Eye (tissue), 1 donor: ENCODE measurements around the gene UNC80.

Source experiments
- DNase-seq: peaks from one replicate; pipeline ENCODE4 v3.0.0-alpha.2; 2015

UNC80 gene

GRCh38 chr2:209808521-209808920, 36.9 kb downstream of the UNC80 start:
- no peak for DNase-seq

GRCh38 chr2:209809256-209809655, 37.6 kb downstream of the UNC80 start:
- no peak for DNase-seq

GRCh38 chr2:209817844-209818271, 46.2 kb downstream of the UNC80 start:
- DNase-seq = no peak

- no peak for DNase-seq
Measured at GRCh38 chr2:209818939-209819338, 47.3 kb downstream of the UNC80 start.

GRCh38 chr2:209821806-209822205, 50.2 kb downstream of the UNC80 start:
- no peak for DNase-seq

GRCh38 chr2:209823484-209823883, 51.9 kb downstream of the UNC80 start:
- DNase-seq = no peak

- DNase-seq = no peak
Measured at GRCh38 chr2:209824391-209824790, 52.8 kb downstream of the UNC80 start.

- DNase-seq = no peak
Measured at GRCh38 chr2:209830722-209831465, 59.3 kb downstream of the UNC80 start.

GRCh38 chr2:209834767-209835166, 63.1 kb downstream of the UNC80 start:
- no peak for DNase-seq

- DNase-seq = no peak
Measured at GRCh38 chr2:209840434-209840833, 68.8 kb downstream of the UNC80 start.

GRCh38 chr2:209845666-209846065, 74.0 kb downstream of the UNC80 start:
- DNase-seq = no peak

GRCh38 chr2:209864716-209865295, 93.2 kb downstream of the UNC80 start:
- no peak for DNase-seq

GRCh38 chr2:209868271-209868994, 96.8 kb downstream of the UNC80 start:
- DNase-seq = no peak

- DNase-seq = no peak
Measured at GRCh38 chr2:209870067-209870466, 98.4 kb downstream of the UNC80 start.

- no peak for DNase-seq
Measured at GRCh38 chr2:209872675-209873074, 101.0 kb downstream of the UNC80 start.

GRCh38 chr2:209875270-209875669, 103.6 kb downstream of the UNC80 start:
- DNase-seq = no peak

- DNase-seq = no peak
Measured at GRCh38 chr2:209876211-209876610, 104.6 kb downstream of the UNC80 start.

GRCh38 chr2:209878701-209879100, 107.1 kb downstream of the UNC80 start:
- DNase-seq = no peak

- DNase-seq = no peak
Measured at GRCh38 chr2:209900638-209901037, 129.0 kb downstream of the UNC80 start.

- no peak for DNase-seq
Measured at GRCh38 chr2:209901172-209901571, 129.5 kb downstream of the UNC80 start.

- no peak for DNase-seq
Measured at GRCh38 chr2:209905691-209906090, 134.1 kb downstream of the UNC80 start.

- DNase-seq = no peak
Measured at GRCh38 chr2:209907746-209908145, 136.1 kb downstream of the UNC80 start.

GRCh38 chr2:209908511-209908910, 136.9 kb downstream of the UNC80 start:
- DNase-seq = no peak

- DNase-seq = no peak
Measured at GRCh38 chr2:209911486-209911885, 139.9 kb downstream of the UNC80 start.
